ENCODE measurements around the gene DGKQ.

Gene DGKQ

DNA sequence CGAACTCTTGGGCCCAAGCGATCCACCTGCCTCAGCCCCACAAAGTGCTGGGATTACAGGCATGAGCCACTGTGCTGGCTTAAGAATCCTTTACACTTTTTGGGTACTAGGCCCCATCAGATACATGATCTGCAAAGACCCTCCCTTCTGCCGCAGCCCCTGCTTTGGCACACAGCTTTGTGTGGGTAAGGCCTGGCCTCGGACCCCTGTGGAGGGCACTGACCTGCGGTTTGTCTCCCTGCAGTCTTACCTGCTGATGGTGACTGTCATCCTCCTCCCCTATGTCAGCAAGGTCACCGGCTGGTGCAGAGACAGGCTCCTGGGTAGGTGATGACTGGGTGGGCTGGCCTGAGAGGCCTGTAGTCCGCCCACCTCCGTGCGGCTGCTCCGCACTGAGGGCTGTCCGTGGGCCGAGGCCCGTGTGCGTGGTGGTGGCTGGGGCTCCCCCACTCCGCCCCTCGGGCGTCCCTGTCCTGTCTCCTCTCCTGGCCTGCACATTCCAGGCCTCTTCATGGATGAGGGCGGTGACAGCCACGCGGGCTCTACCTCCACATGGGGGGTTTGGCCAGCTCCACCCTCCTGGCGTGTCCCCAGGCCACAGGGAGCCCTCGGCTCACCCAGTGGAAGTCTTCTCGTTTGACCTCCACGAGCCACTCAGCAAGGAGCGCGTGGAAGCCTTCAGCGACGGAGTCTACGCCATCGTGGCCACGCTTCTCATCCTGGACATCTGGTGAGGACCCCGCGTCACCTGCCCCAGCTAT, 18.0 kb downstream of the DGKQ start:
- peak overlapping the region; percentile 72 to 78 for H3K27ac Mint-ChIP-seq
- H3K4me3 Mint-ChIP-seq, result no peak overlapping the region
- ATAC-seq (replicated peaks), result no peak
- H3K9me3 Mint-ChIP-seq, result no peaks in the 10 kb centered on the region
- DNase-seq, result no peak
- peaks cover 37% of the 10 kb centered on the region for H3K36me3 Mint-ChIP-seq (ENCODE audit: insufficient read depth)
- H3K27me3 Mint-ChIP-seq, result no peaks in the 10 kb centered on the region
- peaks cover 0 to 3% of the 10 kb centered on the region in 2 donors for H3K4me1 Mint-ChIP-seq (ENCODE audit: low read depth in 2 of 2)

DNA sequence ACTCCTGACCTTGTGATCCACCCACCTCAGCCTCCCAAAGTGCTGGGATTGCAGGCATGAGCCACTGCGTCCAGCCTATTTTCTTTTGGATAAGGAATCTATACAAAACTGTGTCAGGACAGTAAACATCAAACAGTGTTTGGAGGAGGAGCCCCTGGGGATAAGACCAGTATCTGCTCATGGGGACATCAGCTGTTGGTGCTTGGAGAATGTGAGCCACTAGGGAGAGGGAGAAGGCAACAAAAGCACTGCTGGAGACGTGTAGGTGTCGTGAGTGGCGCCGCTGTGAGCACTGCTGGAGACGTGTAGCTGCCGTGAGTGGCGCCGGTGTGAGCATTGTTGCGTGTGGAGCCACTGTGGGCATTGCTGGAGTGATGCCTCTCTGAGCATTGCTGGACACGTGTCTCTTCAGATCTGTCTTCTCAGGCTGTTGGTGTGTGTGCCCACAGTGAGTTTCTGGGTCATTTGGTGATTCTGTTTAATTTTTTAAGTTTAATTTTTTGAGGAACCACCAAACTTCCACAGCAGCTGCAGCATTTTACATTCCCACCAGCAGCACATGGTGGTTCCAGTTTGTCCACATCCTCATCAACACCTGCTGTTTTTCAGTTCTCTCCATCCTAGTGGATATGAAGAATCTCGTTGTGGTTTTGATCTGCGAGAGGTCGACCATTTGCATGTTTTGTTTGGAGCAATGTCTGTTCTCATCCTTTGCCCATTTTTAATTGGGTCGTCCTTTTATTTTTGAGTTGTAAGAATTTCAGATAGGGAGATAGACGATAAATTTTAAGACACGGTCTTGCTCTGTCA, 19.0 kb downstream of the DGKQ start:
- Mint-ChIP-seq H3K27ac (peak overlapping the region in 1 of 2 donors; percentile 78), H3K36me3 (ENCODE audit: insufficient read depth) (peaks cover 36% of the 10 kb centered on the region), H3K27me3 (no peaks in the 10 kb centered on the region), H3K4me1 (ENCODE audit: low read depth in 2 of 2) (peaks cover 0 to 3% of the 10 kb centered on the region in 2 donors), H3K9me3 (no peaks in the 10 kb centered on the region), H3K4me3 (no peak overlapping the region)
- DNase-seq (no peak), ATAC-seq (replicated peaks) (no peak)

DNA sequence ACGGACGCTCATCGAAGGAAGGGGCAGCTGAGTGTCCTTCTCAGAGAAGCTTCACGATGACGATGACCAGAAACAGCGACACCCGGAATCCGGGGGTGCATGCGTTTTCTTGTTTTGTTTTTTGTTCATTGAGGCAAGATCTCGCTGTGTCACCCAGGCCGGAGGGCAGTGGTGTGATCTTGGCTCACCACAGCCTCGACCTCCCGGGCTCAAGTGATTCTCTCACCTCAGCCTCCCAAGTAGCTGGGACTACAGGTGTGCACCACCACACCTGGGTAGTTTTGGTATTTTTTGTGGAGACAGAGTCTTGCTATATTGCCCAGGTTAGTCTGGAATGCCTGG, 19.8 kb downstream of the DGKQ start:
- DNase-seq, result no peak
- H3K9me3 Mint-ChIP-seq, result no peaks in the 10 kb centered on the region
- H3K36me3 Mint-ChIP-seq (ENCODE audit: insufficient read depth), result peaks cover 32% of the 10 kb centered on the region
- no peak overlapping the region for H3K4me3 Mint-ChIP-seq
- no peak overlapping the region for H3K27ac Mint-ChIP-seq
- ATAC-seq (replicated peaks), result no peak
- H3K4me1 Mint-ChIP-seq (ENCODE audit: low read depth in 2 of 2), result peaks cover 0 to 3% of the 10 kb centered on the region in 2 donors
- H3K27me3 Mint-ChIP-seq, result no peaks in the 10 kb centered on the region

DNA sequence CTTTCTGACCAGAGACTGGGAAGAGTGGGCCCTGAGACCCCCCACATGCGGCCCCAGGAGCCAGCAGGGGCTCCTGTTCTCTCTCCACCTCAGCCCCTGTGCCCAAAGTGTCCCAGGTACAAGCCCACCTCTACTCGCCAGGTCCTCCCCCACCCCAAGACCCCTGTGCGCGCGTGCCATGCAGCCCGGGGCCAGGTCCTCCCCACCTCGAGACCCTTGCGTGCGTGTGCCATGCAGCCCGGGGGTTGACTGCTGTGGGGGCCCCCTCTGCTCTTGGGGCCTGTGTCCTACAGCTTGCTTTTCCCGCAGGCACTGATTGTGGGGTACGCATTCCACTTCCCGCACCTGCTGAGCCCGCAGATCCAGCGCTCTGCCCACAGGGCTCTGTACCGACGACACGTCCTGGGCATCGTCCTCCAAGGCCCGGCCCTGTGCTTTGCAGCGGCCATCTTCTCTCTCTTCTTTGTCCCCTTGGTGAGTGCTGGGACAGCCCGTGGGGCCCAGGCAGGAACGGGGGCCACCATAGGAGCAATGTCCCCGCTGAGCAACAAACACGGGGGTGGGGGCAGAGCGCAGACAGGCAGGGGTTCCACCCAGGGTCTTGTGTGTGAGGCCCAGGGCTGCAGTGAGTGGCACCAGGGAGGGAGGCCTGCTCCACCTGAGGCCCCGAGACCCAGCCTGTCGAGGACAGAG, 20.3 kb downstream of the DGKQ start:
- Mint-ChIP-seq H3K4me1 (ENCODE audit: low read depth in 2 of 2) (peaks cover 0 to 3% of the 10 kb centered on the region in 2 donors), H3K27ac (no peak overlapping the region), H3K36me3 (ENCODE audit: insufficient read depth) (peaks cover 34% of the 10 kb centered on the region), H3K4me3 (no peak overlapping the region), H3K9me3 (no peaks in the 10 kb centered on the region), H3K27me3 (no peaks in the 10 kb centered on the region)
- ATAC-seq (replicated peaks) (no peak), DNase-seq (no peak)

DNA sequence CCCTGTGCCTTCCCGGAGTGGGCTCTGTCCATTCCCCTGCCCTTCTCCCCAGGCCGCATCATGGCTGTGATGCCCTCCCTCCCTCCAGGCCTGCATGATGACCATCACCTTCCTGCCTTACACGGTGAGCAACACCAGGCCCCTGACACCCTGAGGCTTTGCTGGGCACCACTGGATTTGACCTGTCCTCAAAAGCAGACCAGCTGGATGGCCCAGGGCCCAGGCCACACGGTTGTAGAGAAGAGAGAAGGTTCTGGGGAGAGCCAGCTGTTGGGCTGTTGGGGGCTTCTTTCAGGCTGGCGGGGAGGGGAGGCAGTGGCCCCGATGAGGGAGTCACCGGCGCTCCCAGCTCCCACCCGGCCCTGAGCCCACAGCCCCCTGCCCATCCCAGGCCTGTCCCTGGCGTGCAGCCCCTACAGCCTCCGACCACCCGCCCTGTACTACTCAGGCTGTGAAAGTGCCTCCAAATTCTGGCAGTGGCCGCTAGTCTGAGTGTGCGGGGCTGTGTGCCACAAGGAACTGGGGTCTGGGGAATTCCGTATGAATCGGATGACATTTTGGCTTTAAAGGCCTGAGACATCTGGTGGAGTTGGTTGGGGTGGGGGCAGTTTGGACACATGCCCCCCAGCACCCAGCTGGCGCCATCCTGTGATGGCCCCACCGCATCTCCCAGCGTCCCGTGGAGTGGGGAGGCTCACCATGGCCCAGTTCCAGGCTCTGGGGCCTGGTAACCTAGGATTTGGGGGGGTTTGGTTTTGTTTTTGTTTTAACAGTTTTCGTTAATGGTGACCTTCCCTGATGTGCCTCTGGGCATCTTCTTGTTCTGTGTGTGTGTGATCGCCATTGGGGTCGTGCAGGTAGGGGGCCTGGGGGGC, 21.5 kb downstream of the DGKQ start:
- ATAC-seq (replicated peaks) (no peak), DNase-seq (no peak)
- Mint-ChIP-seq H3K4me3 (no peak overlapping the region), H3K9me3 (no peaks in the 10 kb centered on the region), H3K27me3 (no peaks in the 10 kb centered on the region), H3K4me1 (ENCODE audit: low read depth in 2 of 2) (peaks cover 0 to 3% of the 10 kb centered on the region in 2 donors), H3K36me3 (ENCODE audit: insufficient read depth) (peaks cover 31% of the 10 kb centered on the region), H3K27ac (peak overlapping the region; percentile 62 to 82)

DNA sequence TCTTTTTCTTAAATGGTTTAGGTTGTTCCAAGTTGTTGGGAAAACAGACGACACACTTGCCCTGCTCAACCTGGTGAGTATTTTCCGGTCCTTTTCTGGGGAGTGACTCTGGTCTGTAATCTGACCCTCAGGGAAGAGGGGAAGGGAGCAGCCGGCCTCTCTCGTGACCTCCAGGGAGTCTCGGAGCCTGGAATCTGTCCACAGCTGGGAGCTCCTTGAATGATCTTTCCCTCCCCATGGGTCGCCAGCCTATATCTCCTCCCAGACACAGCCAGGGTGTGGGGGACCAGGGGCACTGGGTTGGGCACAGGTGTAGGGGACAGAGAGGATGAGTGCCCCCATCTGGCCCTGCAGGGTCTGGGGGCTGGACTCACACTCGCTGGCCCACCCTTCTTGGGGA, 22.2 kb downstream of the DGKQ start:
- H3K27ac Mint-ChIP-seq, result no peak overlapping the region
- peaks cover 25% of the 10 kb centered on the region for H3K36me3 Mint-ChIP-seq (ENCODE audit: insufficient read depth)
- H3K4me3 Mint-ChIP-seq, result no peak overlapping the region
- DNase-seq (no peak), ATAC-seq (replicated peaks) (no peak)
- H3K4me1 Mint-ChIP-seq (ENCODE audit: low read depth in 2 of 2), result peaks cover under 1 to 3% of the 10 kb centered on the region in 2 donors
- no peaks in the 10 kb centered on the region for H3K9me3 Mint-ChIP-seq
- no peaks in the 10 kb centered on the region for H3K27me3 Mint-ChIP-seq

DNA sequence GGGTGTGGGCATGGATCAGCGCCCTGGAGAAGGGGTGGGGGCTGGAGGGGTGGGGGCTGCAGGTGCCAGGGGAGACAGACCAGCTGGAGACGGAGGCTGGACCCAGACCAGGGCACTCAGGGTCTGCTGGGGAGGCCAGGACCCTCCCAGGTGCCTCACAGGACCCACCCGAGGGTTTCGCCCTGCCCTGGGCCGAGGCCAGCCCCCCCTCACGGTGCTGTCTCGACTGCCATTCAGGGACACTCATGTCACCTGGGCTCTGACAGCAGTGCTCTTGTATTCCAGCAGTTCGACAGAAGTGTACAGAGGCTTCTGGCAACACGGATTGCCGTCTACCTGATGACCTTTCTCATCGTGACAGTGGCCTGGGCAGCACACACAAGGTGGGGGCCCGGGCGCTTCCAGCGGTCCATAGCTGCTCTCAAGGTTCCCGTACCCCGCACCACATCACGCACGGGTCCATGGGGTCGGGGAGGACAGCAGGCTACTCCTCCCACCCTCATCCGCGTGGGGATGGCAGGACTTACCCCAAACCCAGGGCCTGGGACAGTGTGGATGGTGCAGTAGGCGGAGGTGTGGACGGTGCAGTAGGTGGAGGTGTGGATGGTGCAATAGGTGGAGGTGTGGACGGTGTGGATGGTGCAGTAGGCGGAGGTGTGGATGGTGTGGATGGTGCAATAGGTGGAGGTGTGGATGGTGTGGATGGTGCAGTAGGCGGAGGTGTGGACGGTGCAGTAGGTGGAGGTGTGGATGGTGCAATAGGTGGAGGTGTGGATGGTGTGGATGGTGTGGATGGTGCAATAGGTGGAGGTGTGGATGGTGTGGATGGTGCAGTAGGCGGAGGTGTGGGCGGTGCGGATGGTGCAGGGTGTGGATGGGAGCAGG, 23.0 kb downstream of the DGKQ start:
- peaks cover 23% of the 10 kb centered on the region for H3K36me3 Mint-ChIP-seq (ENCODE audit: insufficient read depth)
- no peak overlapping the region for H3K4me3 Mint-ChIP-seq
- no peak for ATAC-seq (replicated peaks)
- no peaks in the 10 kb centered on the region for H3K9me3 Mint-ChIP-seq
- no peak overlapping the region for H3K27ac Mint-ChIP-seq
- H3K27me3 Mint-ChIP-seq, result no peaks in the 10 kb centered on the region
- peaks cover 5% of the 10 kb centered on the region in 2 donors for H3K4me1 Mint-ChIP-seq (ENCODE audit: low read depth in 2 of 2)
- DNase-seq, result no peak

DNA sequence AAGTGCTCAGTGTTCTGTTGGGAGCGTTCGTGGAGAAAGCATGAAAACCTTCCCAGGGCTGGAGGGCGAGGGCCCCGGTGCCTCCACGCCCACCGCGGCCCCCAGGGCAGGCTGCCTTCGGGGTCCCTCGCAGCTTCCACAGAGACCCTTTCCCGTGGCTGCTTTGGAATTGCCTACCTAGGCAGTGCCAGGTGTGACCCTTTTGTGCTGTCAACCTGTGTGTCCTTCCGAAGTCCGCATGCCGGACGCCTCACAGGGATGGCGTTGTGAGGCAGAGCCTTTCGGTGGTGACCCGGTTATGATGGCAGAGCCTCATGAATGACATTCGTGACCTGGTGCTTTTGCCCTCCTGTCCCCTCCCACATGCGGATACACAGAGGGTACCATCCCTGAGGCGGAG, 23.7 kb downstream of the DGKQ start:
- Mint-ChIP-seq H3K9me3 (no peaks in the 10 kb centered on the region), H3K27ac (peak overlapping the region in 1 of 2 donors; percentile 62), H3K4me3 (no peak overlapping the region), H3K36me3 (ENCODE audit: insufficient read depth) (peaks cover 18% of the 10 kb centered on the region), H3K4me1 (ENCODE audit: low read depth in 2 of 2) (peaks cover 5 to 8% of the 10 kb centered on the region in 2 donors), H3K27me3 (no peaks in the 10 kb centered on the region)
- DNase-seq (no peak), ATAC-seq (replicated peaks) (no peak)

DNA sequence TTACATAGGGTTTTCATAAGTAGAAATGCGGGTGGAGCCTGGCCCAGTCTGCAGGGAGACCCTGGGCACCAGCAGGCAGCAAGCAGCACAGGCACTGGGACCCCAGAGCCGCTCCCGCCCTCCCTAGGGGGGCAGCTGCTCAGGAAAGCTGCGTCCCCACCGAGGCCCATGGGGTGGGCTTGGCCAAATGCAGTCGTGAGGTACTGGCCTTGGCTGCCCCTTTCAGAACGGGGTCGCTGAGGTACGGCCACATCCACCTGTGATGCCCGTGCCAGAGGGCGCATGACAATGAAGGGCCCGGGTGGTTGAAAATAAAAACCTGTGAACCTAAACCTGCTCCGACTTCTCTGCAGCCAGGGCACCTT, 24.5 kb downstream of the DGKQ start:
- Mint-ChIP-seq H3K27ac (peak overlapping the region; percentile 62), H3K4me1 (ENCODE audit: low read depth in 2 of 2) (peaks cover 5 to 8% of the 10 kb centered on the region in 2 donors), H3K9me3 (no peaks in the 10 kb centered on the region), H3K4me3 (no peak overlapping the region), H3K27me3 (no peaks in the 10 kb centered on the region), H3K36me3 (ENCODE audit: insufficient read depth) (peaks cover 15% of the 10 kb centered on the region)
- ATAC-seq (replicated peaks) (no peak), DNase-seq (no peak)

DNA sequence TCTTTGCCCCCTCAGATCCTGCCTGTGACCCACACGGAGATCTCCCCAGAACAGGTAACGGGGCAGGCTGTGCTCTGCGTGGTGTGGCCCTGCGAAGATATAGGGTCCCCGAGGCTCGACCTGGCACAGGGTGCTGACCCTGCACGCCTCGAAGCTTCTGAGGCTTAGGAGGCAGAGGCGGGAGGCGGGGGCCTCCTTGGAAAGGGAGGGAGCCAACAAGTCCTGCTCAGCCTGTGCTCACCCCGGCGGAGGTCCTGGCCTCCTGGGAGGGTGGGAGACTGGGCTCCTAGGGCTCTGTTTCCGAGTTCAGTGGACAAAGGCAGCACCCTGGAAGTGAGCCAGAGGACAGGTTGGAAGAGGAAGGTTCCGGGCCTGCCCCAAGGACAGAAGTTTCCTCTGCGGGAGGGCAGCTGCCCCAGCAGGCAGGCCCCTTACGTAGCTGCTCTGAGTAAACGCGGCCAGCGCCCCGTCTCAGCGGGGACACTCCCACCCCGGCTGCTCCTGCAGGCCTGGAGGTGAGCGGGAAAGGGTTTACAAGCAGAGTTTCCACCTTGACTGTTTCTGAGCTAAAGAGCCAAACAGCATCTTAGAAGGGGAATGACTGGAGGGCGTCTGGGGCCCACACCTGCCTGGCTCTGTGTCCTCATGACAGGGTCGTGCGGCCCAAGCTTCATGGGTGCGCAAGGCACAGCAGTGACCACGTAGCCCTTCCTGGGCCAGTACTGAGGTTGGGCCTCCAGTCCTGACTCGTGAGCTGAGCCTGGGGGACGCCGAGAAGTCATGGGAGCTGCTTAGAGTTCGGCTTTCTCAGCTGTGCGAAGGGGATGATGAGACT, 25.1 kb downstream of the DGKQ start:
- H3K36me3 Mint-ChIP-seq (ENCODE audit: insufficient read depth), result peaks cover 12% of the 10 kb centered on the region
- H3K4me3 Mint-ChIP-seq, result no peak overlapping the region
- ATAC-seq (replicated peaks) (no peak), DNase-seq (no peak)
- H3K9me3 Mint-ChIP-seq, result no peaks in the 10 kb centered on the region
- peak overlapping the region in 1 of 2 donors; percentile 62 for H3K27ac Mint-ChIP-seq
- H3K27me3 Mint-ChIP-seq, result no peaks in the 10 kb centered on the region
- peaks cover 5 to 8% of the 10 kb centered on the region in 2 donors for H3K4me1 Mint-ChIP-seq (ENCODE audit: low read depth in 2 of 2)

DNA sequence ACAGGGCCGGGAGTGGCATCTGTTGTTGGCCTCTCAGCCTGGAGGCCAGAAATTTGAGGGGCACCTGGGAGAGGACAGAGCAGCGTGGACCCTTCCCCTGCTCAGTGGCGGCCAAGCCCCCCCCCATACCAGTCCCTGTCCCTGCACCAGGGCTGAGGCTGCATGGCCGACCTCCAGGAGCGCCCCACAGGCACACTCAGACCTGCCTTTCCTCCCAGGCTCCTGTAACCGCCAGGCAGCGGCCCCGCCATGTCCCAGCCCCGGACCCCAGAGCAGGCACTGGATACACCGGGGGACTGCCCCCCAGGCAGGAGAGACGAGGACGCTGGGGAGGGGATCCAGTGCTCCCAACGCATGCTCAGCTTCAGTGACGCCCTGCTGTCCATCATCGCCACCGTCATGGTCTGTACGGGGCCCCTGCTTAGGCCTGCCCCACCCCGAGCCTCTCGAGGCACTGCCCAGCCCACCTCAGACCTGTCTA, 25.8 kb downstream of the DGKQ start:
- no peak for DNase-seq
- Mint-ChIP-seq H3K4me3 (no peak overlapping the region), H3K27ac (peak overlapping the region in 1 of 2 donors; percentile 62), H3K9me3 (no peaks in the 10 kb centered on the region), H3K36me3 (ENCODE audit: insufficient read depth) (peaks cover 14% of the 10 kb centered on the region), H3K4me1 (ENCODE audit: low read depth in 2 of 2) (peaks cover 5 to 8% of the 10 kb centered on the region in 2 donors), H3K27me3 (no peaks in the 10 kb centered on the region)
- ATAC-seq (replicated peaks), result no peak

All from effector memory CD8-positive, alpha-beta T cell (primary cell).